Islet of Langerhans (tissue), 1 donor: ENCODE measurements around the gene MAP1LC3A.

Experiments used
- FAIRE-seq: peaks from one replicate; lab custom pipeline; 2011; peaks lifted over from hg19 to GRCh38; lab: Jason Lieb, UNC

MAP1LC3A gene

DNA sequence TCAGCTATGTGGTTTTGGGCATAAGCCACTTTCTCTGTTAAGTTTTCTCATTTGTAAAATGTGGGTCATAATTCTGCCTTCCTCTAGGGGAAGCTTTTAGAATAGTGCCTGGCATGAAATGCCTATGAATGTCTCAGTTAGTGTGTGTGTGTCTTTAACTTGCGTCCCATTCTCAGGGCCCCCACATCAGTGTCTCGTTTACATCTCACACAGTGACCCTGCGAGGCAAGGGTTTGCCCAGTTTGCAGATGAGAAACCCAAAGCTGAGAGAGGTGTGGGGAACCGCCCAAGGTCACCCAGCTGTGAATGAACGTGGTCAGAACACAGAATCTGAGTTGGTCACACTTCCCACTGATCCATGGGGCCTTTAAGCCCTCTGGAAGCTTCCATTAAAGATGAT is 28.2 kb upstream of the MAP1LC3A start:
- no peak for FAIRE-seq

DNA sequence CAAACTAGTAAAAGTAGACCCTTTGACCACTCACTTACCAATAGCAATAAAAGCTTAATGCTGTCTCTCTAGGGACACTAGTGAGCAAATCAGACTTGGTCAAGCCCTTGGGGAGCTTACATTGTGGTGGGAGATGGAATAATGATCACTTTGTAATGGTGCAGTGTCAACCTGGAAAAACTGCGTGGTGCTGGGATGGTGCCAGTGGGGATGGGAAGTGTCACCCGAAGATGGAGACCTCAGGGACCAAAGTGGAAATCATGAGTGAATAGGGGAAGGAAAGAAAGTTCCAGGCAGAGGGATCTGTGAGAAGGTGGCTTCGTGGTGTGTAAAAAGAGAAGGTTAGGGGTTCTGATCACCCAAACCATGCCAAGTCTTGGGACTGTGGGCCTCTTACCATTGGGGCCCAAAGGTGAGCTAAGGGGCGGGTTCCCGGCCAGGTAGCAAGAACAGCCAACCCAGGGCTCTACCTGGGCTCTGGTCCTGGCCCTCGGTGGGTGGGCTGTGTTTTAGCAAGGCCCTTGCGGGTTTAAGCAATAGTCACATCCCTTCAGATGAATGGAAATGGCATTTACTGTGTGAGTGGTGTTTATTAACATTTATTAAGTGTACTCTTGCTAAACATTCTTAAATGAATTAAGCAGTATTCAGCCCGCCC is 26.8 kb upstream of the MAP1LC3A start:
- FAIRE-seq = no peak

DNA sequence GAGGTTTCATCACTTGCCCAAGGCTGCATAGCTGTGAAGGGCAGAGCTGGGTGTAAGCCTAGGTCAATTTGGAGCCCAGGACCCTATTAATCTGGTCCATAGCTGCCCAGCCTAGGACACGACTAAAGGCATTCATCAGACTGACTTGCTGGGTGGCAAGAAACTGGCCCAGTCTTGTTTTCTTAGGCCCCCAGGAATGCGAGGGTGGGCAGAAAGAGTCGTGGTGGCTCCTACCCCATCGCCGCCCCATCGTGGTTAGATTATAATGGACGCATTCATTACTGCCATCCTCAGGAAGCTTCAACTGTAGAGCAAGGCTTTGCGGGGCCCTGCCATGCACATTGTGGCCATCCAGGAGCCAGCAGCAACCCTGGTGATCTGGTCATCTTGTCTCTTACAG is 26.2 kb upstream of the MAP1LC3A start:
- no peak for FAIRE-seq

DNA sequence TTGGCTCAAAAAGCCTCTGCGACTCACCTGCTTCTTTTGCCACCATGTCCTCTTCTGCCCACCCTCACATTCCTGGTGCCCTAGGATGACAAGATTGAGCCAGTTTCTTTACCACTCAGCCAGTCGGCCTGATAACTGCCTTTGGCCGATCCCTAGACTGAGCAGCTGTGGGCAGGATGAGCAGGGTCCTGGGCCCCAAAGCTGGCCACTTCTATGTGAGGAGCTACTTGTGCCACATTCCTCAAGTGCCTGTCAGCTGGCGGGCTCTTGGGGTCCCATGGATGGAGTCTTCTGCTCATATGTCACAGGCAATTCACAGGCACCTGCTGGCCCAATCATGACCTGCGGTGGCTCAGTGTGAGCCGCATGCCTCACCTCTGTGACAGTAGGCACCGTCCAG is 25.8 kb upstream of the MAP1LC3A start:
- no peak for FAIRE-seq

DNA sequence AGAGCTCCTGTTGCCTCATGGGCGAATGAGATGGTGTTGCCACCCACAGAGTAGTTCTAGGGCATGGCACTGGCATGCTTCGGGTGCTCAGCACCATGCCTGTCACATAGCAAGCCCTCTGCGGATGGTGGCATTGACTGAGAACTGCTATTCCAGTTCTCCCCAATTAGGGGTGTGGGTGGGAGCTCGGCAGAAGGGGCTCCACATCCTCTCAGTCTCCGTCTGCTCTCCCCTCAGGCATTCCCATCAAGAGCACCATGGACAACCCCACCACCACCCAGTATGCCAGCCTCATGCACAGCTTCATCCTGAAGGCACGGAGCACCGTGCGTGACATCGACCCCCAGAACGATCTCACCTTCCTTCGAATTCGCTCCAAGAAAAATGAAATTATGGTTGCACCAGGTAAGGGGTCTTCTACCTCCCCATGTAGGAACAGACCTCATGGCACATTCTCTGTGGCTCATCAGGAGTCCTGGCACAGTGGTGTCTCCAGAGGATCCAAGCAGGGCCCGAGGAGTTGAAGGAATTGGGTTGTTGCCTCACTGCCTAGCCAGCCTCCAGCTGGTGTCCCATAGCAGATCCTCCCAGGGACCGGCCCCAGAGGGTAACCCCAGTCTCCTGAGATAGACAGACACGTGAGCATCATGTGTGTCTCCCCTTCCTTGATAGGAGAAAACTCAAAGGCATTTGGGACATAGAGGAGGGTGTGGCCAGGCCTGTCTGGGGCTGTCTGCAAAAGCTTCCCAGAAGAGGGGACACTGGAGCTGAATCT is 23.9 kb upstream of the MAP1LC3A start:
- no peak for FAIRE-seq

DNA sequence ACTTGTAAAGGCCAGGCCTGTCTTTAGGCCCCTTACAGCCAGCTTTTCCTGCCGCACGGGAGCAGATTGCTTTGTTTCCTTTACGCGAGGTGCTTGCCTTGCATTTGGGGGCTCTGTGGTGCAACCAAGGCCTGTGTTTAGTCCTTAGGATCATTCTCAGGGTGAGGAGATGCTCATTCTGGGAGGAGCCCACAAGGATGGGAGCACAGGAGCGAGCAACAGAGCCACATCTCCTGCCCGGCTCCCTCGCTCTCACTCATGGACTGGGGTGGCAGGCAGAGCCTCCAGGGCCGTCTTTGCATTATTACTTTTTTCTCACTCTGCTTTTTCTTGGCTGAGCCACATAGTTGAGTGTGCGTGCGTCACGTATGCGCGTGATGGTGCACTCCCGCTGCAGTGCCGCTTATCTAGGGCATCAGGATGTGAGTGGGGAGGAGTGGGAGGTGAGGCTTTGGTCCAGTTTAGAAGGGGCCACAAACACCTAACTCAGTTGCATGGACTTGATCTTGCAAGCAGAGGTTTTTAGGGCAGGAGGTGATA is 23.1 kb upstream of the MAP1LC3A start:
- no peak for FAIRE-seq

DNA sequence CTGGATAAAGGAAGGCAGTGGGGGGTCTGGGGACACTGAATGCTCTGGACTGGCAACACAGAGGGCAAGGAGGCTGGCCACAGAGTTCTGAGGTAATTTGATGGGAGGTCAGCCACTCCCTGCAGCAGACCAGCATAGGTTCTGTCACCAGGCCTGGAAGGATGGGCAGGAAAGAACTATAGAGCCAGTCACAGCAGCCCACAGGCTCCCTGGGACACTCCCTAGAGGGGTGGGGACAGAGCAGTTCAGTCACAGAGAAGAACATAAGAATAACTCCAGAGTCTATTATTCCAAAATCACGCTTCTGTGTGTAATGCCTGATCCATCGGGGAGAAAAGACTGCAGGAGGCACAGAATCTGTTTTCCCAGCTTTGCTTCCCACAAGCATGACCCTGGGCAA is 22.7 kb upstream of the MAP1LC3A start:
- FAIRE-seq = no peak

DNA sequence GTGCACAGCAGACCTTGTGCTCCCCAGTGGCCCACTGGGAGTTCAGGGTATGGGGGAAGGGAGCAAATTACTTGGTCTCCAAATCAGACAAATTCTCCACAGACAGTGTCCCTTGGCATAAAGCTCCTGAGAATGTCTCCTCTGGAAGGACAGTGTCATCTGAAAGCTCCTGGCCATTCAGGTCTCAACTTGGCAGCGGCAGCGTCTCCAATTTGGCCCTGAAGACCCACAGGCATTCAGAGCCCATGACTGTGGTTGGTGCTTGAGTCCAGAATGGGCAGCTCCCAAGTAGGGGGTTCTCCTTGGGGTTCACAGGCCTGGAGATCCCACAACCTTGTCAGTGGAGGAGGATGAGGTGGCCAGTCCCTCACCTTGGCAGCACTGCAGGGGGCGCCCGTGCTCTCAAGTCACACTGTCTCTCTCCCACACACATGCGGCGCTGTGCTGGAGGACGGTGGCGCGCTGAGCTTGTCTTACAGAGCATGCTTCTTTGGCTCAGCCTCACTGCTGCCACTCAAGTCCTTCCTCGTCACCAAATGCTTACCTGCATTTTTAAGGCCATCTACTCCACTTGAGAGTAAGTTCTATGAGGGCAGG is 21.6 kb upstream of the MAP1LC3A start:
- no peak for FAIRE-seq

DNA sequence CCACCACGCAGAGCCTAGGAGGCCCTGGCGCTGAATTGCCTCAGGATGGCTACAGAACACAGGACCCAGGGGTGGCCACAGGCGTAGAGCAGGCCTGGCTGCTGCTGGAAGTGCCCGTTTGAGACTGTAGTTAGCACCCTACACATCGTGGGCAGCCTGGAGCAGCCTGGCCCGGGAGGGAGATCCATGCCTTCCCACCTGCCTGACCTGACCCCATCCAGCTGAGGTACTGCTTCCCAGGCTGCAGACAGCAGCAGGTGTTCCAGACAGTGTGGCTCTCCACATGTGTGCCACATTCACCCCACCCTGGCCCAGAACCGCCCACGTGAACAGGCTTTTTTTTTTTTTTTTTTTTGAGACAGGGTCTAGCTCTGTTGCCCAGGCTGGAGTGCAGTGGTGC is 20.9 kb upstream of the MAP1LC3A start:
- no peak for FAIRE-seq

DNA sequence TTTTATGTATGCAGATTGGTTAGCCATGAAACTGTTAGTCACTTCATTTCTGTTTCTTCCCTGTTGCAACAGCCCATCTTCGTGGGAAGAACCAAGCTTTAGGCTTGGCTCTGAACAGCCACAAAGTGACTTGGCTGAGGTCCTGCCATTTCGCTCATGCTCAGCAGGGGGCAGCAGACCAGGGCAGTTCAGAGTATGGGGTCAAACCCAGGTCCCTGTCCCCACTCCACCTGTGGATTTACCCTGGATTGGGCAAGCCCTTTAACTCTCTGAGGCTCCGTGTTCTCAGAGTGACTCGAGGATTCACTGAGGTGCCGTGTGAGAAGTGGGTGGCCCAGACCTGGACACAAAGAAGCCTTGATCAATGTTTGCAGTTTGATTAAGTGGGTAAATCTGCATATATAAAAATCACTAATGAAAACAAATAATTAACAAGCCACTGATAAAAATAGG is 19.8 kb upstream of the MAP1LC3A start:
- no peak for FAIRE-seq

DNA sequence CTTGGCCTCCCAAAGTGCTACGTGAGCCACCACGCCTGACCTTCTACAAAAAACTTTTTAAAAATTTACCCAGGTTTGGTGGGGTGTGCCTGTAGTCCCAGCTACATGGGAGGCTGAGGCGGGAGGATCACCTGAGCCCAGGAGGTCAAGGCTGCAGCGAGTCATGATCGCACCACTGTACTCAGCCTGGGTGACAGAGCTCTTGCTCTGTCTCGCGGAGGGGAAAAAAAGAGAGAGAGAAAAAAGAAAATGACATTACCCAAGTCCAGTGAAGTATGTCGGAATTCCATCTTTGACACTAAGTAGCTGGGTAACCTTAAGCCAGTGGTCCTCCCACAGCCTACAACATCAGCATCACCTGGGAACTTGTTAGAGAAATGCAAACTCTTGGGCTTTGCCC is 18.8 kb upstream of the MAP1LC3A start:
- no peak for FAIRE-seq

DNA sequence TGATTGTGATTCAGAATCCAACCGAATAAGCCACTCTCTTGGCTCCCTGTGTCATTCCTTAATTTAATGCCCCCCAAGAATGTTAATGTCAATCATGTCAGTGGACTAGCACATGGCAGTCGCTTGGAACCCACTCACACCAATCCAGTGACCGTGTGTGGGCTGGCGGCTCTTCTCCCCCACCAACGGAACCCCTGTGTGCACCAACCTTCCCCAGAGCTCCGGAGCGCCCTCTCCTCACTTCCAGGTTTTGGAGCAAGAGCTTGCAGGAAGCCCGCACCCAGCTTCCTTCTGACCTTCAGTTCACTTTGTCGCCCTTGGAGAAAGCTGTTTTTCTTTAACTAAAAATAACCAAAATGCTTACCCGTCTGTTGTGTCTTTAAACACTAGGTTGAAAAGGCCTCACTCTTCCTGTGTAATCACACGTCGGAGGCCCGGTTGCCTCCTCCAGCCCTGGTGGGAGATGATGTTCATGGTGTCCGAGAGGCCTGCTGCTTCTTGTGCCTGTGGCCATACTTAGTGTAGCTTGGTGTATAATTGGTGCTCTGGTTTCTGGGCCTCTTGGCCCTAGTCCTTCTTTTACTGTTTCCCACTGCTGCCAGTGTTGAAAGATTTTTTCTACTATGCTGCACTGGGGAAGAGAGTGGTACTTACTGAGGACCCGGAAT is 17.8 kb upstream of the MAP1LC3A start:
- FAIRE-seq = no peak

DNA sequence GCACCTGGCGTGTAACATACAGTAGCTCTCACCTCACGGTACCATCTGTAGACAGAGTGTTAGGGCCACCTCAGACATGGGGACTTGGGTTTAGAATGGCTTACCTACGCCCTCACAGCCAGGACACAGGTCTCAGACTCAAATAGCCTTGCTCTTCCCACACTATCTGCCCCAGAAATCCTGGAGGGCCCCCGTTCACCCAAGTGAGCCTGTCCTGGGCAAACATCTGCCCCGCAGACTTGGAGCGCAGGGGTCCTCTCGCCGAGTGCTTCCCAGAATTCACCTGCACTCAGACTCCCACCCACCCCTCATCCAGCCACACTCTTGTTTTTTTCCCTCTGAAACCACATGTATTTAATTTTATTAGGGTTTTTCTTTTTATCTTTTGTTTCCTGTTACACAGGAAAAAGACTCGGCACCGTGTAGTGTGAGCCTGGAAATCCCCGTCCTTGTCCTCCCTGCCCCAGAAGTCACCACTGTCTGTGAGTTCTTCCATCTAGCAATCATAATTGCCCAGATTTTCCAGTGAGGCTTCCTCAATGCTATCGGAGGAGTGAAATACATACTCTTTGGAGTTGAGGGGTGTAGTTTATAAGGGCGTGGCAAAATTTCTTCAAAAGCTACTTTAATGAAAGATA is 17.1 kb upstream of the MAP1LC3A start:
- no peak for FAIRE-seq

DNA sequence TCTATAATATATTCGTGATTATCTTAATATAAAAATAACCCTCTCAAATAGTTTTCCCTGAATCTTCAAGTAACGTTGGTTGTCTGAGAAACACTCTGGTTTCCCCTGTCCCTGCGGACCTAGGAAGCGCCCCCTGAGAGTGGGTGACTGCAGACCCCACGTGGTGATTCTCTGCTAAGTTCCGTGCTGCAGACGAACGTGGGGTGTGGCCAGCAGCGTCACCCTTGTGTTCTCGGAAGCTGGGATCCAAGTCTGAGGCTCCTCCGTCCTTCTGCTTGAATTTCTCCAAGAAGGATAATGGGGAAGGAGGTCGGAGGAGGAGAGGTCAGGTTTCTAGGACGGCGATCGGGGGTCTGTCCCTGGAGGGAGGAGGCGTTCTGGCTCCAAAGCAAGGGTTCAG is 16.6 kb upstream of the MAP1LC3A start:
- FAIRE-seq = no peak

DNA sequence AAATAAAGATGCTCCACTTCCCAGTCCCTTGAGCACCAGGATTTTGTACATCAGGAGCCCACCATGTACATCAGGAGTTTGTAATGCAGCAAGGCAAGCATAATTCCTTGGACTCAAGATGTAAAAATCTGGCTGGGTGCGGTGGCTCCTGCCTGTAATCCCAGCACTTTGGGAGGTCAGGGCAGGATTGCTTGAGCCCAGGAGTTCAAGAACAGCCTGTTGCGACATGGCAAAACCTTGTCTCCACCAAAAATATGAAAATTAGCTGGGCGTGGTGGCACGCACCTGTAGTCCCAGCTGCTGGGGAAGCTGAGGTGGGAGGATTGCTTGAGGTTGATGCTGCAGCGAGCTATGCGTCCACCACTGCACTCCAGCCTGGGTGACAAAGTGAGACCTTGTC is 16.1 kb upstream of the MAP1LC3A start:
- no peak for FAIRE-seq

DNA sequence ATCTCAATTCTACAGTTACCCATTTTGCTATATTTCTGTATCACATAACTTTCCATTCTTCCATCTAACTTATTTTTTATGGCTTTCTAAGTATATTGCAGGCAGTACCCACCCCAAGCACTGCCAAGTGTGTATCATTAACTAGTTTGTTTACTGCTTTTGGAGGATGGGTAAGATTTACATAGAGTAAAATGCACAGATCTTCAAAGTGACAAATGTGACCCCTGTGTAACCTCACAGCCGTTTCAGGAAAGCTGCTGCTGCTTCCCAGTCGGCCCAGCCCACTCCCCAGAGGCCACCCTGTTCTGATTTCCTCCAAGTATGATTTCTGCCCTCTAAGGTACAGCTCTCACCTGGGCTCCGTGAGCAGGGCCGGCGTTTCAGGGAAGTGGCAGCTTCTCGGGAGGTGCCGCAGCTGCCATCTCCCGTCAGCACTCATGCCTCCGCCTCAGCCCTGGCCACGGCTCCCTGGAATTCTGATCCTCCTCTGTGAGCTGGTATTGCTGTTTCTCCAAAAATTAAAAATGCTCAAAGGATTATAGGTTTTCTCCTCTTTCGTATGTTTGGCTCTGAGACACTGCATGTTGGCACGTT is 15.0 kb upstream of the MAP1LC3A start:
- FAIRE-seq = no peak

DNA sequence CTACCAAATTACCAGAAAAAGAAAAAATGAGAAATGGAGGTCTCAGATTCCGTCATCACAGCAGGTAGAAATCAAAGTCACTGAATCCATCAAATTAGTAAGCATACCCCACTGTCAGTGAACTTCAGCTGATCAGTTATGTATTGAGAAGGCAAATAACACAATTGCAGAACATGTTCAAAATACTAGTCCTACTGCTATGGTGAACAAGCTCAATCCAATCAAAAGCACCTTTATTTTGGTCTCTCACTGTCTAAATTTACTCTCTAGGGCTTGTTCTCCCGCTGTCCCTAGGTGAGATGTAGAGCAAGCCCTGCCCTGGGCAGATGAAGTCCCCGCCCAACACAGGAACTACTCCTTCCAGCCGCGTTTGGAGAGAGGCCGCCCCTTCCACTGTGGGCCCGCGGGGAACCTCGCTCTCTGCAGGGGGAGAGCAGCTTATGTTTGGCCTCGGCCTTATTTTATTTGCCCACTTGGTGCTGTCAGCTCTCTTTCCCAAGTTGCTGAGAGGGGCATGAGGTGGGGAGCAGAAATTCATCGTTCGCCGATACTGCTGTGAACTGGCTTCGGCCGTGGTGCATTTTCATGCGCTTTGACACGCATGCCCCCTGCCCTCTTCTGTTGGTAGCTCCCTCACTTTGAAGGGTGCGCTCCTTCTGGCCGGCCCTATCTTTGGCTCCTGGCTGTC is 14.3 kb upstream of the MAP1LC3A start:
- no peak for FAIRE-seq

DNA sequence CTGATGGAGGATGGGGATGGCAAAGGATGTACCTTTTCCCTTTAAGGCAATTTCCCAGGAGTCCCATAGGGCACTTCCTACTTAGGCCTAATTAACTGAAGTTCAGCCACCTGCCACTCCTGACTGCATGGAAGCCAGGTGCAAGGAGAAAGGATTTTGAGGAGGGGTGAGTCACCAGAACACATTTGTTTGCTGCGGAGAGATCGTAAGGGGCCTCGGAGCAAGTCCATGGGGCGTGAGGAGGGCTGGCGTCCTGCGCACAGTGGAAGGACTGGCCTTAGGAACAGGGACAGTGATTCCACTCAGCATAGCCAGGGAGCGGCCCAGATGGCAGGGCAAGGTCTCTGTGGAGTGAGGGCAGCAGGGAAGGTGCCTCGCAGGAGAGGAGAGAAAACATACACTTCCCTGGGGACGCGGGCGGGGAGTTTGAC is 11.8 kb upstream of the MAP1LC3A start:
- no peak for FAIRE-seq

DNA sequence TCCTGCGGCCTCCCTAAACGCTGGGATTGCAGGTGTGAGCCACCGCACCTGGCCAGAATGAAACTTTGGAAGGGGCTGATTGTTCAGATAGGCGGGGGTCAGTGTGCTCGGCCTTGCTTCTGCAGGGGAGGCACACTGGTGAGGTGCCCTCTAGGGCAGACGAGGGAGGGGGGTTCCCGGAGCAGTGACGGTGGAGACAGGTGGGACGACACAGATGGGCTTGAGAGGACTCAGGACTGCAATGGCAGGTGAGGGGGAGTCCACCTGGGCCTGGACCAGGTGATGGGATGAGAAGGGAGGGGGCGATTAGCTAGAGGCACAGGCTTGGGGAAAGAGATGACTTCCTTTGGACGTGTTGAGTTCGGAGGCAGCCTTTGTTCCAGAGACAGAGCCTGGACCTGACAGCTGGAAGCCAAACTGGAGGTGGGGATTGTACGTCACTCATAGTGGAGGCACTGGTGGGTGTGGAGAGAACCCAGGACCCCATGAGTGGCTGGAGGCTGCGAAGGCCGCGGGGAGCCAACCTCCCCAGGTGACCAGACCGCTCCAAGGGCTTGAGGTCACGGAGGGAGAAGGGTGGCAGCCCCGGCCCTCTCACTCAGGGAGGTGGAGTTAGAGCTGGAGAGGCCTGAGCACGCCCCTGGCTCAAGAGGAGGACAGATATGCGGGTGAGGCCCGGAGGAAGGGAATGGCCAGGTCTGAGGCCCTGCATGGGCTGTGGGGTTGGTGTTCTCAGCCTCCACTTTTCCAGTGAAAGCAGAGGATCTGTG is 10.5 kb upstream of the MAP1LC3A start:
- no peak for FAIRE-seq

DNA sequence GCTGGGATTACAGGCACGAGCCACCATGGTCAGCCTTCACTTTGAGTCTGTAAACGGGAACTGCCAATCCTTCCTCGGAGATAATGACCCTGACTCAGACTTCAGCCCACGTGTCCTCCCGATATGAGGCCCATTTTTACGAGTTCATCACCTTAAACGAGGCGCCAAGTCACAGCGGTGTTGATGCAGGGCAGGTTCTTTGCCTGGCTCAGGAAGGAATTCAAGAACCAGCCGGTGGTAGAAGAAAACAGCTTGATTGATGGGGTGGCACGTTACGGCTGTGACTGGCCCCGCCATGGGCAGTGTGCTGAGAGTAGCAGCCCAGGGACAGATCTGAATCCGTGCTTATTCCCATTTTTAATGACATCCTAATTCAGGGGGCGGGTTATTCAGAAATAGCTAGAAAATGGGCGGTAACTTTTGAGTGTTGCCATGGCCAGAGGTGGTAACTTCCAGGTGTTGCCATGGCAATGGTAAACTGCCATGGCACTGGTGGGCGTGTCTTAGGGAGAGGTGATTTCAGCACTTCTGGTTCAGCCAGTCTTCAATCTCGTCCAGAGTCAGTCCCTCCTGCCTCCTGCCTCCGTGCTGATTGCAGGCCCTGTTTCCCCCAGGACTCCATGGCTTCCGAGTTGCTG is 9.1 kb upstream of the MAP1LC3A start:
- FAIRE-seq = no peak
